SU-DHL-6 (cell line): ENCODE results near the gene MAP2K6.

ENCODE experiments used
- EZH2phosphoT487 ChIP-seq: fragments of 200-600 bp; sonication (generic), shearing (Covaris generic); conservative IDR thresholded peaks from 2 replicates; pipeline ENCODE4 v1.6.1; 2018; ENCODE audit warnings: mild to moderate bottlenecking, antibody characterized with exemption, low read length, moderate library complexity, mixed read lengths
- TF ChIP-seq, protein P1 (sequence below): fragments of 200-600 bp; sonication (generic); IDR thresholded peaks from one replicate; pipeline ENCODE4 v1.5.1; 2017; ENCODE audit warnings: antibody characterized with exemption, mild to moderate bottlenecking, low read length, moderate library complexity; ENCODE audit not compliant: insufficient read depth, poor library complexity, severe bottlenecking

DNA sequence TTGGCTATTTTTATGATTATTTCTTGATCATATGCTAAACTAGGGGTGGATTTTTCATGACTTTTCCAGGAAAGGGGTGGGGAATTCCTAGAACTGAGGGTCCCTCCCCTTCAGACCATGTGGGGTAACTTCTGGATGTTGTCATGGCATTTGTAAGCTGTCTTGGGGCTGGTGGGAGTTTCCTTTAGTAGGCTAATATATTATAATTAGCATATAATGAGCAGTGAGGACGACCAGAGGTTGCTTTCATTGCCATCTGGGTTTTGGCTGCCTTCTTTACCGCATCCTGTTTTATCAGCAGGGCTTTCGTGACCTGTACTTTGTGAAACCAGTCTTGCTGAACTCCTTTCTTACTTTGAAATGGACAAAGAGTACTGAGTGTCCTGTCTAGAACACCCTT lies 47.2 kb upstream of the MAP2K6 start:
- TF ChIP-seq, protein P1, sequence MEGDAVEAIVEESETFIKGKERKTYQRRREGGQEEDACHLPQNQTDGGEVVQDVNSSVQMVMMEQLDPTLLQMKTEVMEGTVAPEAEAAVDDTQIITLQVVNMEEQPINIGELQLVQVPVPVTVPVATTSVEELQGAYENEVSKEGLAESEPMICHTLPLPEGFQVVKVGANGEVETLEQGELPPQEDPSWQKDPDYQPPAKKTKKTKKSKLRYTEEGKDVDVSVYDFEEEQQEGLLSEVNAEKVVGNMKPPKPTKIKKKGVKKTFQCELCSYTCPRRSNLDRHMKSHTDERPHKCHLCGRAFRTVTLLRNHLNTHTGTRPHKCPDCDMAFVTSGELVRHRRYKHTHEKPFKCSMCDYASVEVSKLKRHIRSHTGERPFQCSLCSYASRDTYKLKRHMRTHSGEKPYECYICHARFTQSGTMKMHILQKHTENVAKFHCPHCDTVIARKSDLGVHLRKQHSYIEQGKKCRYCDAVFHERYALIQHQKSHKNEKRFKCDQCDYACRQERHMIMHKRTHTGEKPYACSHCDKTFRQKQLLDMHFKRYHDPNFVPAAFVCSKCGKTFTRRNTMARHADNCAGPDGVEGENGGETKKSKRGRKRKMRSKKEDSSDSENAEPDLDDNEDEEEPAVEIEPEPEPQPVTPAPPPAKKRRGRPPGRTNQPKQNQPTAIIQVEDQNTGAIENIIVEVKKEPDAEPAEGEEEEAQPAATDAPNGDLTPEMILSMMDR, result no peak
- no peak for TF ChIP-seq EZH2phosphoT487
